ENCODE measurements around the gene ADSS1.

ADSS1 gene

GRCh38 chr14:104778694-104779331 is 54.8 kb downstream of the ADSS1 start:
- DNase-seq = no peak
- TF ChIP-seq GATA1 (IDR thresholded peaks at IDR 0.05; ENCODE audit: low read depth, low read length) = no peak

- DNase-seq = no peak
- TF ChIP-seq POLR2A (IDR thresholded peaks at IDR 0.05; ENCODE audit: low read length) = no peak
- no peak for TF ChIP-seq GATA1 (IDR thresholded peaks at IDR 0.05; ENCODE audit: low read depth, low read length)
These were observed 55.9 kb downstream of the ADSS1 start for GRCh38 chr14:104779776-104780512.

- DNase-seq = no peak
- TF ChIP-seq GATA1 (IDR thresholded peaks at IDR 0.05; ENCODE audit: low read depth, low read length) (no peak), POLR2A (IDR thresholded peaks at IDR 0.05; ENCODE audit: low read length) (no peak)
These were observed 56.5 kb downstream of the ADSS1 start for GRCh38 chr14:104780513-104781030.

DNA sequence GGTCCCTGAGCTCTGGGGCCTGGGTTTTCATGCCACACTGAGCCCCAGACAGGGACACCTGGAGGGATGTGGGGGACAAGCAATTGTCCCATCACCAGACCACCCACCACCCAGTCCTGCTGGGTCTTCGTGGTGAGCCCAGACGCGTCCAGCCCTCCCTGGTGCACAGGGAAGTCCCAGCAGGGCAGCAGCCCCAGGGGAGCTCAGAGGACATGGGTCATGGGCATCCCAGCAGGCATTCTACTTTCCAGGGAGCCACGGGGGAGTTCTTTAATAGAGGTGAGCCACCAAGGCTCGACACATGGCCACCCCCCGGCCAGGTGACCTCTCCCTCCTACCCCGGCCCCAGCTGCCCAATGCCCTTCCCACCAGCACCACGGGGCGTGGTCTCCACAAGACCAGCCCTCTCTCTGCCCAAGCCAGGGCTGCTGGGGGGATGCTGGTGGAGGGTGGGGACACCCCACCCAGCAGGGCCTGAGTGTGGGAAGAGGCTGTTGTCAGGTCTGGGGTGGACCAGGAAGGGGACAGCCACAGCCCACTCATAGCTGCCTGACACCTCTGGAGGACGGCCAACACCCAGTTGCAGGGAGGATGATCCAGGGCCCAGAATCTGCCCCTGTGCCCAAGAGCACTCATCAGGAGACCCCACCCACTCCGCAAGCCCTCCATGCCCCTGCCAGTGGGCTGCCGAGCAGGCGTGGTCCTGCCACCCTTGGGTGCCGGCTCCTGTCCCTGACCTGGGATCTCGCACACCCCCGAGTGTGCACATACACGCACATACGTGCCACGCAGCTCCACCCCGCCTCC is 57.4 kb downstream of the ADSS1 start:
- no peak for DNase-seq
- no peak for TF ChIP-seq POLR2A (IDR thresholded peaks at IDR 0.05; ENCODE audit: low read length)
- TF ChIP-seq GATA1 (IDR thresholded peaks at IDR 0.05; ENCODE audit: low read depth, low read length) = no peak

- DNase-seq = no peak
These were observed 58.2 kb downstream of the ADSS1 start for GRCh38 chr14:104782086-104782807.

DNA sequence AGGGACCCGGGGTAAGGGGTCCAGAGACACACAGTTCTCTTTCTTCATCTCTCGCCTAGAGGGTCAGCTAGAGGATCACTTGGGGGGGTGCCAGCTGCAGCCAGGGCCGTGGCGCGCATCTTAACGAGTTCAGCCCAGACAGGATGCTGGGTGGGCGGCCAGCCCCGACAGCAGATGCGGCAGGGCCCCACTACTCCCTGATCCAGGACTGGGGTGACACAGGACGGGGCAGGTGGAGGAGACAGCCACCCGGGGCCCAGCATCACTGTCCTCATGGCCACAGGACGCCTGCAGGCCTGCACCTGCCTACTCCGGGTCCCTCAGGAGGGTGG is 58.7 kb downstream of the ADSS1 start:
- no peak for DNase-seq
- TF ChIP-seq POLR2A (IDR thresholded peaks at IDR 0.05; ENCODE audit: low read length) (no peak), GATA1 (IDR thresholded peaks at IDR 0.05; ENCODE audit: low read depth, low read length) (no peak)

More at GRCh38 chr14:104782086-104782807, 58.2 kb downstream of the ADSS1 start:
- TF ChIP-seq POLR2A (IDR thresholded peaks at IDR 0.05; ENCODE audit: low read length) (no peak), GATA1 (IDR thresholded peaks at IDR 0.05; ENCODE audit: low read depth, low read length) (no peak)

DNA sequence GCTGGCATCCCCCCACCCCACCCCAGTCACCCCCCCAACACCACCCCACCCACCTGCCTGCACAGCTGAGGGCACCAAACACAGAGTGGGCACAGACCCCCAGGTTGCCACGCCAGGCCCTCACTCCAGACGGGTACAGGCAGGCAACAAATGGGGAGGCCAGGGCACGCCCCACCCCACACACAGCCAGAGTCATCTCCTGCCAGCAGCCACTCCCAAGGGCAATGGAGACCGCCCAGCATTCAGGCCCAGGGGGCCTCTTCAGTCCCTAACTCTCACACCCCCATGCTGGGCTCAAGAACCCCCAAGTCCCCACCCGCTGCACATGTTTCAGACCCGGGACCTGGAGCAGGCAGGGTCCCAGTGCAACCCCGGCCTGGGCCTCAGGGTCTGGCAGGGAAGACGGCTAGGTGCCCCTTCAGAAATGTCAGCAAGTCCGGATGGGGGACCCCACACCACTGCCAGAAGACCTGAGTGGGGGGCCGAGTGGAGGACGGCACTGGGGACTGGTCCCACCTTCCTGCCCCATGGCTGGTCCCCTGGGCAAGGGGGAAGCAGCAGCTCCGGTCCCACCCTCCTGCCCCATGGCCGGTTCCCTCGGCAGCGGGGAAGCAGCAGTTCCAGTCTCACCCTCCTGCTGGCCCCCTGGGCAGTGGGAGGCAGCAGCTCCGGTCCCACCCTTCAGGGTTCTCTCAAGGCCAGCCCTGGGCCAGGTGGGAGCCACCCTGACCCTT is 59.6 kb downstream of the ADSS1 start:
- DNase-seq = no peak
- TF ChIP-seq POLR2A (IDR thresholded peaks at IDR 0.05; ENCODE audit: low read length) (no peak), GATA1 (IDR thresholded peaks at IDR 0.05; ENCODE audit: low read depth, low read length) (no peak)

DNA sequence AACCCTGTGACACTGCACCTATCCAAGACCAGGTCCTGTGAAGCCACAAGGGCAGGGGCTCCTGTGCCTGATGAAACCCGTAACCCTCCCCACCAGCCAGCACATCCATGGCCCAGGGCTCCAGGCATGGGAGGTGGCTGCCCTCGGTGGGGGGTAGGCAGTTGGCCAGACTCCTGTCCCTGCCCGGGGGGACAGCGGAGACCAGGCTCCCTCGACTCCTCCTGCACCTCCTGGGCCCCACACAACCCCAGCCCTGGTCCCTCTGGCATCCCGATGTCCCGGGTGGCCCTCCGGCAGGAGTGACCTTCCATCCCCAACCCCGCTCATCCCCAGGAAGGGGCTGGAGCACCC is 60.2 kb downstream of the ADSS1 start:
- DNase-seq = no peak
- TF ChIP-seq GATA1 (IDR thresholded peaks at IDR 0.05; ENCODE audit: low read depth, low read length) (no peak), POLR2A (IDR thresholded peaks at IDR 0.05; ENCODE audit: low read length) (no peak)

- no peak for DNase-seq
- no peak for TF ChIP-seq GATA1 (IDR thresholded peaks at IDR 0.05; ENCODE audit: low read depth, low read length)
- no peak for TF ChIP-seq POLR2A (IDR thresholded peaks at IDR 0.05; ENCODE audit: low read length)
These were observed 61.0 kb downstream of the ADSS1 start for GRCh38 chr14:104784846-104785707.

DNA sequence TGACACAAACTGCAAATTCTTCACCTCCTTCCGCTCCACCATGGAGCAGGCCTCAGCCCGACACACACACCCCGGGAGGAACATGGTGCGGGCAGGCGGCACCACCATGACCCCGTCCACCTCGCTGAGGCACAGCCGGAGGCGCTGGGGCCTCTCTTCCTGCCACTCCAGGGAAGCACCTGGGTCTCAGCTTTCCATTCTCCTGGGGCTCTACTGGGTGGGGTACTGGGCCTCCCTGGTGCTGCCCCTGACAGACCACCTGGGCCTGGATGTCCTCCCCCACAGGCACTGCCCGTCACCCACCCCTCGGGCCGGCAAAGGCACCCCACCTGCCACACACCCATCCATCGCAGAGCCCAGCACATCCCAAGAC is 61.7 kb downstream of the ADSS1 start:
- DNase-seq = no peak
- TF ChIP-seq GATA1 (IDR thresholded peaks at IDR 0.05; ENCODE audit: low read depth, low read length) = no peak
- TF ChIP-seq POLR2A (IDR thresholded peaks at IDR 0.05; ENCODE audit: low read length) = no peak

GRCh38 chr14:104786091-104786586 is 62.1 kb downstream of the ADSS1 start:
- TF ChIP-seq GATA1 (IDR thresholded peaks at IDR 0.05; ENCODE audit: low read depth, low read length) (no peak), POLR2A (IDR thresholded peaks at IDR 0.05; ENCODE audit: low read length) (no peak)
- DNase-seq = no peak

All from erythroblast (primary cell).